Keratinocyte (primary cell): ENCODE measurements around the gene SENP1.

ENCODE experiments used
- CTCF ChIP-seq, 3 experiments: IDR thresholded peaks in 1 of 3; conservative IDR thresholded peaks in 1 of 3; optimal IDR thresholded peaks in 1 of 3; 2 replicates in 2 of 3; 3 replicates in 1 of 3; pipeline versions ENCODE3 to v1.5.1; 2011; ENCODE audit warnings: low read length in 3 of 3, mild to moderate bottlenecking in 3 of 3, moderate library complexity in 2 of 3, control low read depth in 1 of 3, inconsistent platforms in 1 of 3; ENCODE audit not compliant: insufficient read depth in 2 of 3; ENCODE audit errors: extremely low read depth in 1 of 3
- EZH2 ChIP-seq: IDR thresholded peaks from one replicate; pipeline ENCODE4 v1.6.1; 2012; ENCODE audit warnings: inconsistent platforms, mild to moderate bottlenecking, low read length, moderate library complexity

DNA sequence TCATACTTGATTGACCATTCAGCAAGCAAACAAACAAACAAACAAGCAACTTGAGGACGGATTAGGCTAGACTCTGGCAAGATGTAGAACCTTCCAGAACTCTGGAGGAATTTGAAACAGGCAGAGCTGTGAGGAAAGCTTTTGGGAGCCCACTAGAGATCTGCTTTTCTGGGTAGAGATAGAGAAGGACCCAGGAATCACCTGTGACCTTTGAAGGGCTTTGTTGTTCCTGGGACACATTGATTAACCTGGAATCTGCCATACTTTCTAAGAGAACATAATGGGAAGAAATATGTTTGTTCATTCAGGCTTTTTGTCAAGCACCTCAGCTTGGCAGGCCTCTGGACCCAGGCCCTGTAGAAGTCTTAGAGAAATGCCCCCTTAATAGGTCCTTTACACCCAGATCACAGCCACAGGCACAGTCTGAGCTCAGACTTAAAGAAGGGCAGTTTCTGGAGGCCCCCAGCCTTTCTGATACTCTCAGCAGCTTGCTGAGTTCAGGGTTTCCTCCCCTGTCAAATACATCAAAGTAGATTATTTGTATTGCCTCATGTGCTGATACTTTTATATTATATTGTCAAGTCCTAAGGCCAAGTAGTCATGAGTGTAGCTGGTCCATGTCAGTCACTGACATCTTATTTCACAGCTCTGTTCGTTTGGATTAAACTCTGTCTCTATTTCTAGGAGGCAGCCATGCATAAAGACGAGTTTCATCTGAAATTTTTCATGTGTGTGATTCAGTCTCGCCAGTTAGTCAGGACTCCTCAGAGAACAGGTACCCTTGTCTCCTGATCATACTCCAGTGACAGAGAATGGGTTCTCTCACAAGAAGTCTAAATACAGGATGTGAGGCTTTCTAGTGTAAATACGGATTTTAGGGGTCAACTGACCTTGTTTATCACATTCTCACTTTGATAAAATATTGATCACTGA, 1.1 kb upstream of the SENP1 start:
- TF ChIP-seq CTCF (optimal IDR thresholded peaks at IDR 0.05 in 1 of 3, IDR thresholded peaks at IDR 0.05 in 1 of 3, conservative IDR thresholded peaks at IDR 0.05 in 1 of 3; ENCODE audit: extremely low read depth in 1 of 3, insufficient read depth in 2 of 3, low read length in 3 of 3) = no peak
- TF ChIP-seq EZH2 = no peak
